Activated CD4-positive, alpha-beta T cell treated with anti-CD3 and anti-CD28 coated beads, Interleukin-2, Interleukin-6, amounts not matched to agents 100 ng/mL and 50 ng/mL, durations not matched to agents 16 hours and 8 hours (primary cell): ENCODE data around the gene TFF1.

Experiments used
- DNase-seq: peaks from one replicate; pipeline ENCODE4 v3.0.0-alpha.2; 2020

The TFF1 gene

GRCh38 chr21:42340187-42341050, 25.9 kb downstream of the TFF1 start:
- DNase-seq = no peak

- DNase-seq = peak; percentile 74
These were observed 27.3 kb downstream of the TFF1 start for GRCh38 chr21:42338729-42339715.

GRCh38 chr21:42337830-42338728, 28.3 kb downstream of the TFF1 start:
- peak; percentile 78 for DNase-seq

DNA sequence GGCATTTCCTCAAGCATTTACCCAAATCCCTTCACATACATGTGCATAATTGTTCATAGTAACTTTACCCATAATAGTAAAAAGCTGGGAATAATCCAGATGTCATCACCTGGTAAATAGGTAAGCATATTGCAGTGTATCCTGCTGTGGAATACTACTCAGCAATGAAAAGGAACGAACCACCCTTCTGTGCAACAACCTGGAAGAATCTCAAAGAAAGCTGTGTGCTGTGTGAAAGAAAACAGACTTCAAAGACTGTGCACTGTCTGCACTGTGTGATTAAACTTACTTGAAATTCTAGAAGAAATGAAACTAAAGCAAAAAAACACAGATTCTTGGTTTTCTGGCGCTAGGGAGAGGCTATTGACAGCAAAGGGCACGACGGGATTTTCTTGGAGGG, 29.1 kb downstream of the TFF1 start:
- DNase-seq = no peak

- no peak for DNase-seq
These were observed 30.3 kb downstream of the TFF1 start for GRCh38 chr21:42336054-42336453.

GRCh38 chr21:42332557-42333317, 33.6 kb downstream of the TFF1 start:
- DNase-seq = no peak

DNA sequence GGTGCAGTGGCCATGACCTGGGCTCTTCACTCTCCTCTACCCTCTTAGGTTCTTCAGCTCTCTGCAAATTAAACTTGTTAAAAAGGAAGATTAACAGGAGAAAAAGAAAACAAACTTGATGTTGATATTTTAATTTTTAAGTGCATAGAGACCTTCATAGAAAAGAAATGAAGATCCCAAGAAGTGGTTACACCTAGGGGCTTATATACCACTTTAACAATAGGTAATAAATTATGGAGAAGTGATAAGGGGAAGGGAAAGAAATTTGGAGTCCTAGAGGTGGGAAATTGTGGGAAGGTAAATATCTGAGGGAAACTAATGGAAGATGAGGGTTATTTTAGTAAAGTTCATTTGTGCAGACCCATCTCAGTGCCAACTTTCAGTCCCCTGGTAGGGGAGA, 34.7 kb downstream of the TFF1 start:
- DNase-seq = no peak

DNA sequence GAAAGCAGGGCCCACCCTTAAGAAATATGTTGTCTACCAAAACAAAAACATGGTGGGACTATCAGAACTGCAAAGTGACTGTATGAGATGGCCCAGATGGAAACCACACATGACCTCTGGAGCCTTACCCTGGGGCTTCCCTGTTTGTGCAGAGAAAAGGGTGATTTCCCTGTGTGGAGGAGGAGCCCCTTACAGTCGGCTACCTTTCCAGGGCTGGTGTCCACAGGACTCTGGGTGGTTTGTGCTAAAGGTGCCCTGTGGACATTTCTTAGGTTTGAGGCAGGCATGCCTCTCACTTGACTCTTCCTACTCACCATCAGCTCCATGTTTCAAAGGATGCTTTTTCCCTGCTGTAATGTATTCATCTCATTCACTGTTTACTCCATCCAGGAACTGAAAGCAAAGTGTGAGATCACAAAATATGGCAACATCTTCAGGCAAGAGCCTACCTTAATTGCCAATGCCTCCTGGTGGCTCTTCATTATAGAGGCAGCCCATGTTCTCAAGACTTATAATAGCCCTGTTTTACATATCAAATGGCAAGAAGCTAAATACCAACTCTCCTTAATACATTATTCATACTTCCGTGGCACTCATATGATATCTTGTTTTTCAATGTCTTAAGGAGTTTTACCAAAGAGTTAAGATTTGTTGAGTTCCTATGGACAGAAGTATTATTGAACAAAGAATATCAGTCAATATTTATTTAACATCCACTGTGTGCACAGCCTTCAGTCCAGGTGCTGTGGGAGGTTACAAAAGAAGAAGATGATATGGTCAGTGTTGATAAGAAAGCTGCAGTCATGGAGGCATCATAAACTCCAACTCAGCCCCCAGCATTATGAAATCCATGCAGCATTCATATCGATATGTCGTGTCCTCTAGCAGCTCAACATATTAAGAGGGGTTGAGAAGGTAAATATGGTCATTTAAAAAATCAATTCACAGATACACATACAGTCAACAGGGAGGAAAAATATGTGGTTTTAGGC, 35.7 kb downstream of the TFF1 start:
- no peak for DNase-seq

DNA sequence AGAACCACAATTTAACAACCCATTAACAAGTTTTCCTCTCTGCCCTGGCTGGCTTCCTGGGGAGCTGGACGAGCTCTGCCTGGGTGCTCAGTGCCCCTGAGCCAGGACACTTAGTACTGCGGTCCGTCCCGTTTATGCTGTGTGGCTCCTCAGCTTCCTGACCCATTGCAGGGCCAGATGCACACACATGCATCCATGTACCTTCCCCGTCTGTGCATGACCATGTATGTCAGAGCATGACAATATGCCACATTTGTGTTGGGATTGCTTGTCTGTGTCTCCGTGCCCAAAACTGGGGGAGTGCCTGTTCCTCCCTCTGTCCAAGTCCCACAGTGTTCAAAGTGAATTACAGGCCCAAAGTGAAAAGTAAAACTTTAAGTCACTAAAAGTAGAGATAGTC, 41.4 kb downstream of the TFF1 start:
- no peak for DNase-seq

DNA sequence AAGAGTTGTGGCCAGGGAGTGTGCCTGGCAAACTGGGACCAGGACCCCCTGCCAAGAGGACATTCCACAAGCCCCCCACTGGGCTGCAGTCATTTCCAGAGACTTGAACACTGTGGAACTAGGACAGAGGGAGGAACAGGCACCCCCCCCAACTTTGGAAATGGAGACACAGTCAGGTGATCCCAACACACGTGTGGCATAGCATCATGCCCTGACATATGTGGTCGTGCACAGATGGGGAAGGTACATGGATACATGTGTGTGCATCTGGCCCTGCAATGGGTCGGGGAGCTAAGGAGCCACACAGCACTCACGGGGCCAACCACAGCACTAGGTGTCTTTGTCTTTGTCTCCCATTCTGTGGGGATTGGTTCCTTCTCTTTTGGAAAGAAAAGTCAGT, 44.5 kb downstream of the TFF1 start:
- DNase-seq = no peak

DNA sequence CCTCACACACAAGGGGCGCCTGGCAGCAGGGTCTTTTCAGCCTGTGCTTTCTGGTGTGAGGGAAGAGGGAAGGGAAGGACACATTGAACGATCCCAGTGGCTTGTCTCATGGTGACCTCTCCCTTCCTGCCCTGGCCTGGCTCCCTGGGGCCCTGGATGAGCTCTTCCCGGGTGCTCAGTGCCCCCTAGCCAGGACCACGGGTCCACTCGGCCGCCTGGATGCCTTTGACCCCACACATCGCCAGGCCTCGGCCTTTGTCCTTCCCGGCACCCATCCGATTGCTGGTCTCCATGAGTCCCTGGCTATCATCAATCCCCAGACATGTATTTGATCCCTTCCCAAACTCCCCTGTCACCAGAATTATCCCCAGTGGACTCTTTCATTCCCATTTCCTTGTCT, 45.1 kb downstream of the TFF1 start:
- DNase-seq = no peak

DNA sequence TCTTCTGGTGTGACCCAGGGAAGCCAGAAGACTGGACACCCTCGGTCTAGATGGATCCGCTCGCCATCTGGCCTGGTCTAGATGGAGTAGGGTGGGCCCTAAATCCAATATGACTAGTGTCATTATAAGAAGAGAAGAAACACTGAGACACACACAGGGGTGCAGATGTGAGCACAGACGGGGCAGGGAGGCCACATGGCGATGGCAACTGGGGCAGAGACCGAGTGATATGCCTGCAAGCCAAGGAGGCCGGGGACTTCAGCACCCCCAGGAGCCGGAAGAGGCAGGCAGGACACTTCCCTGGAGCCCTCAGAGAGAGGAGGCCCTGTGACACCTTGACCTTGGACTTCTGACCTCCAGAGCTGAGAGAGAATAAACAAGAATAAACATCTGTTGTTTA, 45.5 kb downstream of the TFF1 start:
- no peak for DNase-seq

DNA sequence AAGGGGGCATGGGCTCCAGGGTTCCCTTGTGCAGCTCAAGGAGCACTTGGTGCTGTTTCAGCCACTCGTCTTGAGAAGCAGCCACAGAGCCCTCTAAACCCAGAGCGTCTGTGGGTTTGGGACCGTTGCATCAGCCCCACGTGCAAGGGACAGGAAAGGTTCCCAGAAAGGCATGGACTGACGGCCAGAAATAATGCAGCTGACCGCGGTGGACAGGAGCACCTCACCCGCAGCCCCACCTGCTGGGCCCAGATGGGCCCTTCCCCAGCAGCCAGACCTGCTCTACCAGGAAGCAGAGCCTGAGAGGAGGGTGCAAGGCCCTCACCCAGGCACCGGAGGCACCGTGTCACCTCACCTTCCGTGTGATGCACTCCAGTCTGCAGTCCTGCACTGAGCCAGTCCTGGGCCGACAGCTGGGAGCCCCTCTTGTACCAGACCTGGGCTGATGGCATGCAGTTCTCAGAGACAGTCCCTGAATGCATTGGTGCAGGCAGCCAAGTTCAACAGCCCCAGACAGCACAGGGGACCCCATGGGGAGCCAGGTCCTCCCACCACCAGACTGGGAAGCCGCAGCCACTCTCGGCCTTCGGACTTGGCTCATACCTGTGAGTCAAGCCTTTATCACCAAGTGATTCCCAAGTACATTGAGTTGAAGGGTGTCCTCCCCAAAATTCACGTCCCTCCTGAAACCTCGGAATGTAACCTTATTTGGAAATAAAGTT, 46.3 kb downstream of the TFF1 start:
- DNase-seq = no peak

GRCh38 chr21:42319376-42319775, 47.0 kb downstream of the TFF1 start:
- DNase-seq = no peak

DNA sequence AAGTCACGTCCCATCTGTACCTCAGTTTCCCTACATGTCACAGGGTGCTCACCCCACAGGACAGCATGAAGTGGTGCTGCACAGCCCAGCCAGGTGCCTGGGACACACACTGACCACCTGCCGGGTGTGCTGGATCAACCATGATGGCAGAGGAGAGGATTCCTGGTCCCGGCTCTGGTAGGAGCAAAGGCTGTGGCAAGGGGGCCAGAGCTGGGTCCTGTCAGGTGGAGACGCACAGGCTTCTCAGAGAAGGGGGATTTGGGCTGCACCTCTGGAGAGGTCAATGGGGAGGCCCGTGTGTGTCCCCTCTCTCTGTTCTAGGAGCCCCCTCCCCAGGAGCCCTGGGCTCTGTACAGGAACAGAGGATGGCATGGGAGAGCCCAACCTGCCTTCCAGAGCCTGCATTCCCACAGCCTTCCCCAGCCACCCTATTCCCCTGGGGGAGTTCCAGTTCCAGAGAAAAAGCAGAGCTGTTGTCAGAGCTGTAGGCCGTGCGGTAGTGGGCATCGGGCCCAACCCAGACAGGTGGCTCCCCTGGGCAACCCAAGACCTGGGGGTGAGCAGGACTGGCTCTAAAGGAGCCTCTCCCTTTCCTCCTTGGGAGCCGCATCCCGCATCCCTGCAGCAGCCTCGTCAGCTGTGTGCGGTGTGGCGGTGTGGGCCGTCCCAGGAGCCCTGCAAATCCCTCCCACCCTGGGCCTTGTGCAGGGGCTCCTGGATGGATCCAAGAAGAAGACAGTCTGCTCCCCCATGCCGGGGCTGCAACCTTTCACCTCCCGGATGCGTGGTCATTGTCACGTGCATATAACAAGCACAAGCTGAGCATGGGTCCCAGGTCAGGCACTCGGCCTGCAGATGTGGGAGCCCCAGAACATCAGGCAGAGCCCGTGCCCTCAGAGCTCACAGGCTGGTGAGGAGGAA, 48.2 kb downstream of the TFF1 start:
- DNase-seq = no peak

DNA sequence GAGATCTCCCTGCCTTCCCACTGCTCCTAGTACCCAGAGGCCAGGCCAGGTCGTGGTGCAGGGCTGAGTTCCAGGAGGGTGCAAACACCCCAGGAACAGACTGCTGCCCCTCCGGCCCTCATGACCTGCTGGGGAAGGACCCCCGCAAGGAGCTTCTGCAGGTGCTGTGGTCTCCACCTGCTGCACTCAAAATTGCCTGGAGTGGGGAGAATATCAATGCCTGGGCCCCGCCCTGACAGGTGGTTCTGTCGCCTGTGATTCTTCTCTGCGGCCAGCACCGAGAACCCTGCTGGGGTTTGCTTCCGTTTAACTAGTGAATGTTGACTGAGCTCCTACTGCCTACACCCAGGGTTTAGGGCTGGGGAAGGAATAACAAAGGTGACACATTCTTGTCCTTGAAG, 49.0 kb downstream of the TFF1 start:
- no peak for DNase-seq

DNA sequence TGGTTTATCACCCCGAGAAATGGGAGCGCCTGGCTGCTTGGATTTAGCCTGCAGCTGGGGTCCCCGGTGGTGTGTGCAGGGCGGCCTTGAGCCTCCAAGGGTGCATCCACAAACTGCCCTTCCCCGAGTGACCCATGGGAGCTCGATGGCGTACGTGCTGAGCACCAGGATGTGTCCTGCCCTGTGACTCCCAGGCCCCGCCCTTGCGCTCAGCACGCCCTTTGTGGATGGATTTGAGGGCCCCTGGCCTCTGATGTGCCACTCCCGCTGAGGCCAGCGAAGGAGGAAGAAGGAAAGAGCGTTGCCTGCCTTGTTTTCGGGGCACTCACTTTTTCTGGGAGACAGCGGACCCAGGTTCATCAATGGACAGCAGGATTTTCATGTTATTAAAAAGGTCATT, 49.4 kb downstream of the TFF1 start:
- no peak for DNase-seq

DNA sequence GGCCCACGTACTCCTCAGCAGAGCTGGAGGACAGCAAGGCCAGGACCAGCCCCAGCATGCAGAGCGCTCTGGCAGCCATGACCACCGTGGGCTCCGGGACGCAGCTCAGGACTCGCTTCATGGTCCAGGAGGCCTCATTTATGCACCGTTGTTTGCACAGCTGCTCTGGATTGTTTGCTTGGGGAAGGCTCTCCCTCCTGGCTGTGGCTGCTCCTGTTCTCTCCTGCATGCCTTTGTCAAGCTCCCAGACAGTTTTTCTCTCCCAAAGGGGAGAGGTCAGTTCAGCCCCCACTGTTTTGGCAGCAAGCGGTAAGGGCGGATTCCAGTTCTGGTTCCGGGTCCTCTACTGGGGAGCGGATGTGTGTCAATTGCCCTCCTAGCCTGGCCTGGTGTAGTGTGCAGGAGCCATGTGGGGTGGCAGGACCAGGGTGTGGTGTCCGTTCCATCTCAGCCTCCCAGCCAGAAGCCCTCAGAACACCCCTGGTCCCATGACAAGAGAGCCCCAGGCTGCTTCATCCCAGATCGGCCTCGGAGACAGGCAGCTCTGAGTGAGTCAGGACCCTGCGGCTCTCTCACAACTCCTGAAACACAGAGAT, 50.9 kb downstream of the TFF1 start, which contains the start of gene TFF3:
TSS of gene TFF3 (minus strand) at position 114 of the 596 bp plus-strand sequence. CDS start at position 79, 35 bp downstream.
- DNase-seq = no peak
